Activated CD4-positive, alpha-beta T cell treated with anti-CD3 and anti-CD28 coated beads, Interleukin-2, amount 50 U/mL, for 4 hours (primary cell): ENCODE results near the gene CTH.
"Not testable (repeated sequence)": the region's sequence is repeated elsewhere in the genome, so short reads cannot be mapped to it uniquely, and the experiment has no call there.

ENCODE experiments used
- DNase-seq, 2 experiments: peaks; one replicate each; pipeline ENCODE4 v3.0.0-alpha.2; 2020

The CTH gene

DNA sequence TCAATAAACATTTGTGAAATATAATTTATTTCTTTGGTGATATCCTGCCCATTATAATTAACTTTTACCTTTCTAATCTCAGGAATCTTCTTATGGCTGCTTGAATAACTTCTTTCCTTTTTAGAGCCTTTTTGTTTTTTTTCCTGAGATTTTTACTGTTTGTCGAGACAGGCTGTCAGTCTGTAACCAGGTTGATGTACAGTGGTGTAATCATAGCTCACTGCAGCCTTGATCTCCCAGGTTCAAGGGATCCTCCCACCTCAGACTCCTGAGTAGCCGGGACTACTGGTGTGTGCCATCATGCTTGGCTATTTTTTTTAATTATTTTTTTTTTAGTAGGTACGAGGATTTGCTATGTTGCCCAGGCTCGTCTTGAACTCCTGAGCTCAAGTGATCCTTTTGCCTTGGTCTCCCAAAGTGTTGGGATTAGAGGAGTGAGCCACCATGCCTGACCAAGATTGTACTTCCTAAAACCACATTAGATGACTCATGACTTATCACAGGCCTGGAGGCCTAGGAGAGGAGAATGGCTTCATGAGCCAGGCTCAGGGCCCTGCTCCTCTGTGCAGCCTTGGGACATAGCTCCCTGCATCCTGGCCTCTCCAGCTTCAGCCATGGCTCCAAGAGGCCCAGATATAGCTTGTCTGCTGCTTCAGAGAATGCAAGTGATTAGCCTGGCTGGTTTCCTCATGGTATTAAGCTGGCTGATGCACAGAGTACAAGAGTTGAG, 48.6 kb downstream of the CTH start:
- DNase-seq = no peak

DNA sequence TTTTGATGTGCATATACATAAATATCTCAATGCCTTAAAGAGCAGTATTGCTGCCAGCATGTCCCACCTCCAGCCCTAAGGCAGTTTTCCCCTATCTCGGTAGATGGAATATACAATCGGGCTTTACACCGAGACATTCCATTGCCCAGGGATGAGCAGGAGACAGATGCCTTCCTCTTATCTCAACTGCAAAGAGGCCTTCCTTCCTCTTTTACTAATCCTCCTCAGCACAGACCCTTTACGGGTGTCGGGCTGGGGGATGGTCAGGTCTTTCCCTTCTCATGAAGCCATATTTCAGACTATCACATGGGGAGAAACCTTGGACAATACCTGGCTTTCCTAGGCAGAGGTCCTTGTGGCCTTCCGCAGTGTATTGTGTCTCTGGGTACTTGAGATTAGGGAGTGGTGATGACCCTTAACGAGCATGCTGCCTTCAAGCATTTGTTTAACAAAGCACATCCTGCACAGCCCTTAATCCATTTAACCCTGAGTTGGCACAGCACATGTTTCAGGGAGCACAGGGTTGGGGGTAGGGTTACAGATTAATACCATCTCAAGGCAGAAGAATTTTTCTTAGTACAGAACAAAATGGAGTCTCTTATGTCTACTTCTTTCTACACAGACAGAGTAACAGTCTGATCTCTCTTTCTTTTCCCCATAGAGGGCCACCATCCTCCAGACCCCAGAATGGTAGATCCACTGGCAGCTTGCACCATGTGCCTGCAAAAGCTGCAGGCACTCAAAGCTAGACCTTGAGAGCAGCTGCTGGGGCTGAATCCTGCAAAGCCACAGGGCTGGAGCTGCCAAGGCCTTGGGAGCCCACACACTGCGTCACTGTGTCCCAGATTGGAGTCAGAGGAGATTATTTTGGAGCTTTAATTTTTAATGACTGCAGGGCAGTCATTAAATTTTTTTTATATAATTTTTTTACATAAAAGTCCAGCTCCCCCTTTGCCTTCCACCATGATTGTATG, 50.0 kb downstream of the CTH start:
- not testable (repeated sequence) for DNase-seq

DNA sequence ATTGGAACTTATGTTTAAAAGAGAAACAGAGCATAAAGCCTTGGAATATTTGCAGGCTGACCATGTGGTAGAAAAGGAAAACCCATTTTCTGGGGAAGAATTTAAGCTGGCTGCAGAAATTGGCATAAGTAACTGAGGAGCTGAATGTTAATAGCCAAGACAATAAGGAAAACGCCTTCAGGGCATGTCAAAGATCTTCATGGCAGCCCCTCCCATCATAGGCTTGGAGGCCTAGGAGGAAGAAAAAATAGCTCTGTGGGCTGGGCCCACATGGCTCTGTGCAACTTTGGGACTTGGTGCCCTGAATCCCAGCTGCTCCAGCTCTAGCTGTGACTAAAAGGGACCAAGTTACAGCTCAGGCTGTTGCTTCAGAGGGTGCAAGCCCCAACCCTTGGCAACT, 51.5 kb downstream of the CTH start:
- no peak for DNase-seq

DNA sequence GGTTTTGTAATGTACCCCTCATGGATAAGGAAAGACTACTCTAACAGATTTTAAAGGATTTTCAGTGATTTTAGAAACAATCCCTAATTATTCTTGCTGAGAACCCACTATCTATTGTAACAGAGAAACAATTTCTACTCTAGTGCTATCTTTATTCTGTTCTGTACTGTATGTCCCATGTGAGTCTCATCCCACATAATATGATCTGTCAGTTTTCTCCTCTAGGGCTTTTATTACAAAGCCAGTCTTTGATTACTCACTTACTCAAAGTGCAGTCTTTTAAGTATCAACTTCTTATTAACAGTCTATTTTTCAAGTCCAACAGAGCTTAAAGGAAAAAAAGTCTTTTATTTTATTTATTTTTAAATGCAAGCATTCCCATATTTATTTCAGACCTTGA, 54.8 kb downstream of the CTH start:
- DNase-seq = no peak

DNA sequence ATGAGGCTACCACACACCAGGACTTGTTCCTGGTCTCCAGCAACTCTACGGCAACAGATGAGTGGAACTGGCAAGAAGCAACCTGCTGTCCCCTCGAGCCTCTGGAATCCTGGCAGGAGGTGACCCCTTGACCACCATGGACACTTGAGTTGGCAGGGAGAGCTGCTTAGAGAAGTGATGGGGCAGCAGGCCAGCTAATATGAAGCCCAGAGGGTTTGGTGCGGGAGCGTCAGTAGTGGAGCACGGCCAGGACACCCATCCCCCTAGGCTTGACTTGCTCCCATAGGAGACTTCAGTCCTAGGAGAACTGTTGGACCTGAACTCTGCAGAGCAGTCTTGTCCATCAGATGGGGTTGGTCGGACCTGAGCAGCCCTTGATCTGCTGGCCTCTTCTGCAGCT, 56.5 kb downstream of the CTH start:
- DNase-seq = no peak

DNA sequence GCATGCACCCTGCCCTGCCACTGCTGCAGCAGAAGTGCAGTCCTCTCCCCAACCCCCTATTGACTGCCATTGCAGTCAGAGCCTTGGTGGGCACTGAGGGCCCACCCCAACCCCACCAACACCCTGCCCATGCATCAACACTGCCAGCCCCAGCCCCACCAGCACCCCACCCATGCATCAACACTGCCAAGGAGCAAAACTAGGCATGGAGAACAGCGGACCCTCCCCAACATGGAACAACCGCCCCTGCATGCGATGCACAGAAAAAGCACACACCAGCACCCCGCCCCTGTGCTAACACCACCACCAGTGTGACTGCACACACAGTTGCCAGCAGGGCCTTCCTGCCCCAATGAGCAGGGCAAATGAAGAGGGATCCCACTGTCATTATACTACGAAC, 57.1 kb downstream of the CTH start:
- DNase-seq = no peak

DNA sequence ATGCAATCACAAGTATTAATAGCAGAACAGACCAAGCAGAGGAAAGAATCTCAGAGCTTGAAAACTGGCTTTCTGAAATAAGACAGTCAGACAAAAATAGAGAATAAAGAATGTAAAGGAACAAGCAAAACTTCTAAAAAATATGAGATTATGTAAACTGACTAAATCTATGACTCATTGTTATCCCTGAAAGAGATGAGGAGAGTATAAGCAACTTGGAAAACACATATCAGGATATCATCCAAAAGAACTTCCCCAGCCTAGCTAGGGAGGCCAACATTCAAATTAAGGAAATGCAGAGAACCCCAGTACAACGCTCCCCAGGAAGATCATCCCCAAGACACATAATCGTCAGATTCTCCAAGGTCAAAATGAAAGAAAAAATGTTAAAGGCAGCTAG, 58.1 kb downstream of the CTH start:
- DNase-seq = not testable (repeated sequence)

DNA sequence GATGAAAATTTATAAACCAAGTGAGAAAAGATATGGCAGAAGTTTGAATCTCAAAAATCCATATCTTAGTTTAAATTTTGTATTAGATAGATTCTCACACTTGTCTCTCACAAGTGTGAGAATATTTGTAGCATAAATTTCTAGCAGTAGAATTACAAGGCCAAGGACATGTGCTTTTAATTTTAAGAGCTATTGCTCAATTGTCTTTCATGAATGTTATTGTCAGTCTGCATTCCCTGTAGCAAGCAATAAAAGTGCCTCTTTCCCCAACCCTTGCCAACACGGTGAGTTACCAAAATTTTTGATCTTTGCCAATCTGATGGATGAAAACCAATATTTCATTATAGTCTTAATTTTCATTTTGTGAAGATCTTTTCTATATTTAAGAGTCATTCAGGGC, 64.0 kb downstream of the CTH start:
- no peak for DNase-seq

DNA sequence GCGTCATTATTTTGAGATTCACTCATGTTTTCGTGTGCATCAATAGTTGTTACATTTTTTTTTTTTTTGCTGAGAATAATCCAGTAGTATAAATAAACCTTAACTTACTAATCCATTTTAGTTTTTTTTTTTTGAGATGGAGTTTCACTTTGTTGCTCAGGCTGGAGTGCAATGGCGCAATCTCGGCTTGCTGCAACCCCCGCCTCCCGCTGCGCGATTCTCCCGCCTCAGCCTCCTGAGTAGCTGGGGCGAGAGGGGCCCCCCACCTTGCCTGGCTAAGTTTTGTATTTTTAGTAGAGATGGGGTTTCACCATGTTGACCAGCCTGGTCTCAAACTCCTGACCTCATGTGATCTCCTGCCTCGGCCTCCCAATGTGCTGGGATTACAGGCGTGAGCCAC, 66.0 kb downstream of the CTH start:
- DNase-seq = no peak

DNA sequence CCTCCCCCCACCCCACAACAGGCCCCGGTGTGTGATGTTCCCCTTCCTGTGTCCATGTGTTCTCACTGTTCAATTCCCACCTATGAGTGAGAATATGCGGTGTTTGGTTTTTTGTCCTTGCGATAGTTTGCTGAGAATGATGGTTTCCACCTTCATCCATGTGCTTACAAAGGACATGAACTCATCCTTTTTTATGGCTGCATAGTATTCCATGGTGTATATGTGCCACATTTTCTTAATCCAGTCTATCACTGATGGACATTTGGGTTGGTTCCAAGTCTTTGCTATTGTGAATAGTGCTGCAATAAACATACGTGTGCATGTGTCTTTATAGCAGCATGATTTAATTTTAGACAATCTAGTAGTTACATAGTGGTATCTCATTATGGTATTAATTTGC, 66.8 kb downstream of the CTH start:
- not testable (repeated sequence) for DNase-seq

DNA sequence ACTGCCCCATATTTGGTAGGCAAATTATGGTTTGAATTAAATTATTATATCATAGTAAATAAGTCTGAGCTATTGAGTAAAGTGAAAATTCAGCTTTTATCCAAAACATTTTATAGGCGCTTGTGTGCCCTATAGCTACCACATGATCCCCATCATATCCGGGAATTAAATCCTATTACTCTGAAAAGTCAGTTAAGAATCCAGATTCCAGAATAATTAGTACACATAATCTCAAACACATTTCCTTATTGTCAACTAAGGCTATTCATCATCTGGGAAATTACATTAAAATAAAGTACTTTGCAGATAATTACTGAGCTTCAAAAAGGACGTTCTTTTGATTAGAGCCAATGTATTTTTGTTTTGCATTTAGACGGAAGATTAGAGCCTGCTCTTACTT, 72.3 kb downstream of the CTH start:
- no peak for DNase-seq

DNA sequence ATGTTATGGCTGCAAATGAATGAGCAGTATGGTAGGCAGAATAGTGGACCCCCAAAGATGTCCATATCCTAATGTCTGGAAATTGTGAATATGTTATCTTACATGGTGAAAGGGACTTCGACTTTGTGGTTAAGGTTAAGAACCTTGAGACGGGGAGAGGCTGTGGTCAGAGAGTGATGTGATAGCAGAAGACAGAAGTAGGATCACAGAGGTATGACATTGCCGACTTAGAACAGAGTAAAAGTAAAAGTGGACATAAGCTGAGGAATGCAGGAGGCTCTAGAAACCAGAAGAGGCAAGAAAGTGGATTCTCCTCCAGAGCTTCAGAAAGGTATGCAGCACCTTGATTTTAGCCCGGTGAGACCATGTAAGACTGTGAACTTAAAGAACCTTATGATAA, 74.6 kb downstream of the CTH start:
- DNase-seq = no peak

DNA sequence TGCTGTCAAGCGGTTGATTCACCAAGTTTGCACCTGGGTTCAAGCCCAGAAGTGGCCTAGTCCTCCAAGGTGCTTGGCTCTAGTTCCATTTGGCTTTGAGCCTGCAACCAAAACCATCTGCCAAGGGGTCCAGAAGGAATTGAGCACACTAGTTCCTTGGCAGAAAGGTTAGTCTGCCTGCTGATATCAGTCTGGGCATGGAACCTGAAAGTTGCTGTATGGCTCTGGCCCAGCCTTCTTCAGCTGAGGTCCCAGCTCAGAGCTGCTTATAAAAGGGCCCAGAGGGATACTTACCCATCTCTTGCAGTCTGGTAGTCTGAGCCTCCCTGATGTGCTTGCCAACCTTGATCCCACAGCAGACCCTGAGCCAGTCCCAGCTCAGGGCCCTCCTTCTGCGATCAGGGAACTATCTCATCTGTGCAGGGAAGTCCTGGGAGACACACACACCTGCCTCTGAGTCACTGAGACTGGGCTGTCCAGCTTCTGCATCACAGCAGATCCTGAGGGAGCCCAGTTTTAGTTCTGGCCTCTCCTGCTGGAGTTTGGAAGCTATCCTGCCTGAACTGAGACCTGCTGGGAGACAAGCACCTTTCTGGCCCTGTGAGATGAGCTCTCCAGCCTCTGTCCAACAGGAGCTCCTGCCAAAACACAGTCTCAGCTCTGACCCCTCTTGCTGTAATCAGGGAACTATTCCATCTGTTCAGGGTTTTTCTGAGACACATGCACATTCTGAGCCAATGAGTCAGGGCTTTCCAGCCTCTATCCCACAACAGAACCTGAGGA, 75.8 kb downstream of the CTH start:
- DNase-seq = no peak

DNA sequence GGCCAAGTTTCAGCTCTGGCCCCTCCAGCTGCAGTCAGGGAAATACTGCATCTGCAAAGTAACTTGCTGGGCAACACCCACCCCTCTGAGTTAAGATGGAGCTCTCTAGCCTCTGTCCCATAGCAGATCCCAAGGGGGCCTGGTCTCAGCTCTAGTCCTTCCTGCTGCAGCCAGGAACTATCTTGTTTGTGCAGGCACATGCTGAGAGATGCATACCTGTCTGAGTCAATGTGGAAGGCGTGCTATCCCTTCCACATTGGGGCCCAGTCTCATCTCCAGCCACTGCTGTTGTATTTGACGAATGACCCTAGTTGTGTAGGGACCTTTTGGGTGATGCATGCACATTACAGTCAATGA, 76.4 kb downstream of the CTH start:
- DNase-seq = no peak

DNA sequence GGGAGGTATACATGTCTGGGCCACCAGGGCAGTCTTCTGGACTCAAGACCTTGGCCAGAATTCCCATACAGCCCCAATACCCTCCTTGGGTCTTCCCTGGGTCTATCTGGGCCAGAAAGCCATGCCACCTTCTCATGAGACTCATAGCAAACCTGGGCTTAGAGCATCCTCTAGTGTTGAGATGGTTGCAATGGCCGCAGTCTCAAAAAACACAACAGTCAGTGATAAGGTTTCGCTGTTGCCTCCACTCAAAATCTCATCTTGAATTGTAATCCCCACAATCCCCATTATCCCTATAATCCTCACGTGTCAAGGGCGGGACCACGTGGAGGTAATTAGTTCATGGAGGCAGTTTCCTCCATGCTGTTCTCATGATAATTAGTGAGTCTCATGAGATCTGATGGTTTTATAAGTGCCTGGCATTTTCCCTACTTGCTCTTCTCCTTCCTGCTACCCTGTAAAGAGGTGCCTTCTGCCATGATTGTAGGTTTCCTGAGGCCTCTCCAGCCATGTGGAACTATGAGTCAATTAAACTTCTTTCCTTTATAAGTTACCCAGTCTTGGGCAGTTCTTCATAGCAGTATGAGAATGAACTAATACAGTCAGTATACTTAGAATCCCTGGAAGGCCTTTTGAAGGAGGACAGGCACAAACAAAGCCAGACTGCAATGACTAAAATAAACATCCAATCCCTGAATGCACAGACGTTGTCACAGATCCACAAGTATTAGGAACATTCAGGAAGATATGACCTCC, 77.0 kb downstream of the CTH start:
- no peak for DNase-seq
